DMS 273 (cell line): ENCODE data around the gene PHLPP2.
"Not testable (repeated sequence)": the region's sequence is repeated elsewhere in the genome, so short reads cannot be mapped to it uniquely, and the experiment has no call there.

Source experiments
- DNase-seq: peaks from one replicate; lab custom pipeline; 2025; ENCODE audit not compliant: unreplicated experiment; lab: John Stamatoyannopoulos, UW

The PHLPP2 gene

GRCh38 chr16:71721066-71721740, 3.3 kb downstream of the PHLPP2 start:
- no peak for DNase-seq

- no peak for DNase-seq
Measured at GRCh38 chr16:71712501-71712900, 12.0 kb downstream of the PHLPP2 start.

- no peak for DNase-seq
Measured at GRCh38 chr16:71711789-71712188, 12.7 kb downstream of the PHLPP2 start.

- DNase-seq, result peak; percentile 9
Measured at GRCh38 chr16:71709229-71709781, 15.2 kb downstream of the PHLPP2 start.

GRCh38 chr16:71708696-71709095, 15.8 kb downstream of the PHLPP2 start:
- no peak for DNase-seq

- no peak for DNase-seq
Measured at GRCh38 chr16:71707199-71707598, 17.3 kb downstream of the PHLPP2 start.

- no peak for DNase-seq
Measured at GRCh38 chr16:71706046-71706445, 18.5 kb downstream of the PHLPP2 start.

GRCh38 chr16:71703333-71703732, 21.2 kb downstream of the PHLPP2 start:
- DNase-seq, result no peak

GRCh38 chr16:71700831-71701230, 23.7 kb downstream of the PHLPP2 start:
- no peak for DNase-seq

GRCh38 chr16:71698491-71698890, 26.0 kb downstream of the PHLPP2 start:
- no peak for DNase-seq

GRCh38 chr16:71693164-71693563, 31.3 kb downstream of the PHLPP2 start:
- DNase-seq, result no peak

- DNase-seq, result no peak
Measured at GRCh38 chr16:71689901-71690300, 34.6 kb downstream of the PHLPP2 start.

- DNase-seq, result no peak
Measured at GRCh38 chr16:71687861-71688260, 36.6 kb downstream of the PHLPP2 start.

GRCh38 chr16:71684280-71684679, 40.2 kb downstream of the PHLPP2 start:
- DNase-seq, result not testable (repeated sequence)

- DNase-seq, result no peak
Measured at GRCh38 chr16:71681360-71681759, 43.1 kb downstream of the PHLPP2 start.

GRCh38 chr16:71676236-71676635, 48.3 kb downstream of the PHLPP2 start:
- DNase-seq, result no peak

- DNase-seq, result no peak
Measured at GRCh38 chr16:71675380-71675779, 49.1 kb downstream of the PHLPP2 start.

GRCh38 chr16:71674229-71674628, 50.3 kb downstream of the PHLPP2 start:
- no peak for DNase-seq

GRCh38 chr16:71673582-71673973, 50.9 kb downstream of the PHLPP2 start:
- DNase-seq, result no peak

GRCh38 chr16:71672803-71673581, 51.5 kb downstream of the PHLPP2 start:
- no peak for DNase-seq

GRCh38 chr16:71672125-71672524, 52.4 kb downstream of the PHLPP2 start:
- DNase-seq, result no peak

- no peak for DNase-seq
Measured at GRCh38 chr16:71671165-71671564, 53.3 kb downstream of the PHLPP2 start.
